ENCODE data around the gene IL9.

The IL9 gene

GRCh38 chr5:135878156-135878620 is 17.5 kb downstream of the IL9 start:
- Histone ChIP-seq H2AFZ (ENCODE audit: low read depth, low read length, severe bottlenecking) (no peak overlapping the region), H3K9ac (ENCODE audit: low read length) (no peak overlapping the region), H3K9me2 (replicated peaks; ENCODE audit: insufficient read depth, low read length) (no peaks in the 10 kb centered on the region), H3F3A (ENCODE audit: insufficient read depth) (no peaks in the 10 kb centered on the region), H3K79me2 (ENCODE audit: insufficient read depth, low read length) (no peaks in the 10 kb centered on the region), H3K4me2 (ENCODE audit: low read depth, low read length, poor library complexity, severe bottlenecking) (no peak overlapping the region), H3K36me3 (ENCODE audit: low read length) (no peaks in the 10 kb centered on the region), H4K20me1 (ENCODE audit: low read depth, low read length) (no peaks in the 10 kb centered on the region), H3K27me3 (ENCODE audit: low read length) (no peaks in the 10 kb centered on the region), H3K9me3 (ENCODE audit: insufficient read depth, low read length) (no peaks in the 10 kb centered on the region), H3K4me3 (ENCODE audit: insufficient read depth, low read length, poor library complexity, severe bottlenecking) (no peak overlapping the region), H3K27ac (ENCODE audit: low read depth, low read length) (no peak overlapping the region)
- TF ChIP-seq CTCF (IDR thresholded peaks at IDR 0.05; ENCODE audit: insufficient read depth, low read length, poor library complexity, severe bottlenecking) (no peak), EZH2phosphoT487 (conservative IDR thresholded peaks at IDR 0.05; ENCODE audit: low read length) (no peak)

GRCh38 chr5:135877570-135878155 is 18.0 kb downstream of the IL9 start:
- no peaks in the 10 kb centered on the region for H3K9me3 ChIP-seq (ENCODE audit: insufficient read depth, low read length)
- H3K9me2 ChIP-seq (replicated peaks; ENCODE audit: insufficient read depth, low read length): no peaks in the 10 kb centered on the region
- H3F3A ChIP-seq (ENCODE audit: insufficient read depth): no peaks in the 10 kb centered on the region
- TF ChIP-seq EZH2phosphoT487 (conservative IDR thresholded peaks at IDR 0.05; ENCODE audit: low read length): no peak
- no peak for TF ChIP-seq CTCF (IDR thresholded peaks at IDR 0.05; ENCODE audit: insufficient read depth, low read length, poor library complexity, severe bottlenecking)
- H3K79me2 ChIP-seq (ENCODE audit: insufficient read depth, low read length): no peaks in the 10 kb centered on the region
- H3K4me2 ChIP-seq (ENCODE audit: low read depth, low read length, poor library complexity, severe bottlenecking): no peak overlapping the region
- H4K20me1 ChIP-seq (ENCODE audit: low read depth, low read length): no peaks in the 10 kb centered on the region
- H3K4me3 ChIP-seq (ENCODE audit: insufficient read depth, low read length, poor library complexity, severe bottlenecking): no peak overlapping the region
- no peaks in the 10 kb centered on the region for H3K27me3 ChIP-seq (ENCODE audit: low read length)
- no peak overlapping the region for H3K9ac ChIP-seq (ENCODE audit: low read length)
- H3K36me3 ChIP-seq (ENCODE audit: low read length): no peaks in the 10 kb centered on the region
- H3K27ac ChIP-seq (ENCODE audit: low read depth, low read length): no peak overlapping the region
- no peak overlapping the region for H2AFZ ChIP-seq (ENCODE audit: low read depth, low read length, severe bottlenecking)

DNA sequence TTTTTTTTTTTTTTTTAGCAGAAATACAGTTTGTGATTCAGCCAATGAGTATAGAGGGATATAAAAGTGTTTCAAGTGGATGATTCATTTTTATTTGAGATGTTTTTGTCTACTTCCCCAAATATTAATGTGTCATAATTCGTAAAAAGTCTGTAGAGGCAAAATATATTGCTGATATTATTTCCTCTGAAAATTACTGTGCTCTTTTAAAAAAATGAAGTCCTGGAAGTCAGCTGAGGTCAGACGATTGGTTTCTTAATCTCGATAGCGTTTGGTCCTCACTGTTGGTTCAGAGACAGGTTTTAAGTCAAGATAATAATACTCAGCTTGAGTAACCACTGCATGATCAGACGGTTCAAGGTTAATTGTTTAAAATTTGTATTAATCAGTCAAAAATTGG is 19.5 kb downstream of the IL9 start:
- Histone ChIP-seq H3K9me2 (replicated peaks; ENCODE audit: insufficient read depth, low read length) (no peaks in the 10 kb centered on the region), H3K4me2 (ENCODE audit: low read depth, low read length, poor library complexity, severe bottlenecking) (no peak overlapping the region), H3K27me3 (ENCODE audit: low read length) (no peaks in the 10 kb centered on the region), H3K27ac (ENCODE audit: low read depth, low read length) (no peak overlapping the region), H3K4me3 (ENCODE audit: insufficient read depth, low read length, poor library complexity, severe bottlenecking) (no peak overlapping the region), H3K9me3 (ENCODE audit: insufficient read depth, low read length) (no peaks in the 10 kb centered on the region), H3K79me2 (ENCODE audit: insufficient read depth, low read length) (no peaks in the 10 kb centered on the region), H3K36me3 (ENCODE audit: low read length) (no peaks in the 10 kb centered on the region), H3F3A (ENCODE audit: insufficient read depth) (no peaks in the 10 kb centered on the region), H3K9ac (ENCODE audit: low read length) (no peak overlapping the region), H2AFZ (ENCODE audit: low read depth, low read length, severe bottlenecking) (no peak overlapping the region), H4K20me1 (ENCODE audit: low read depth, low read length) (no peaks in the 10 kb centered on the region)
- TF ChIP-seq EZH2phosphoT487 (conservative IDR thresholded peaks at IDR 0.05; ENCODE audit: low read length) (no peak), CTCF (IDR thresholded peaks at IDR 0.05; ENCODE audit: insufficient read depth, low read length, poor library complexity, severe bottlenecking) (no peak)
